ENCODE results near the gene ITPRIPL2. TPM values are rescaled to one million over a fixed set of nuclear protein-coding genes. Genes with fewer than 3 reads are reported as not detected.
A peak's percentile ranks its signal among the peaks of the same experiment; 100 is the strongest.

Gene ITPRIPL2
- total RNA-seq, 1 donor from 2014 or later, result 16.2 TPM

GRCh38 chr16:19118938-19119431 lies 5.2 kb downstream of the ITPRIPL2 start:
- DNase-seq (ENCODE audit: low spot score), result no peak
- no peak for ATAC-seq

GRCh38 chr16:19119564-19119963 lies 5.8 kb downstream of the ITPRIPL2 start:
- ATAC-seq (no peak), DNase-seq (ENCODE audit: low spot score) (no peak)

GRCh38 chr16:19123535-19124178 lies 9.9 kb downstream of the ITPRIPL2 start:
- DNase-seq (ENCODE audit: low spot score) (peak; percentile 93), ATAC-seq (peak; percentile 89)

- ATAC-seq (no peak), DNase-seq (ENCODE audit: low spot score) (no peak)
Observed at GRCh38 chr16:19126300-19126699, 12.5 kb downstream of the ITPRIPL2 start.

GRCh38 chr16:19127205-19127604 lies 13.4 kb downstream of the ITPRIPL2 start:
- DNase-seq (ENCODE audit: low spot score) (no peak), ATAC-seq (no peak)

GRCh38 chr16:19127674-19128131 lies 13.9 kb downstream of the ITPRIPL2 start:
- DNase-seq (ENCODE audit: low spot score) (no peak), ATAC-seq (no peak)

GRCh38 chr16:19128454-19129200 lies 14.9 kb downstream of the ITPRIPL2 start:
- DNase-seq (ENCODE audit: low spot score), result no peak

GRCh38 chr16:19130385-19130784 lies 16.6 kb downstream of the ITPRIPL2 start:
- DNase-seq (ENCODE audit: low spot score) (no peak), ATAC-seq (no peak)

More at GRCh38 chr16:19128454-19129200, 14.9 kb downstream of the ITPRIPL2 start:
- ATAC-seq, result no peak

GRCh38 chr16:19130852-19131824 lies 17.4 kb downstream of the ITPRIPL2 start:
- peak; percentile 94 for ATAC-seq
- peak; percentile 68 for DNase-seq (ENCODE audit: low spot score)

- ATAC-seq, result peak; percentile 14
- no peak for DNase-seq (ENCODE audit: low spot score)
Observed at GRCh38 chr16:19131825-19132218, 18.1 kb downstream of the ITPRIPL2 start.

- ATAC-seq (no peak), DNase-seq (ENCODE audit: low spot score) (no peak)
Observed at GRCh38 chr16:19132255-19132654, 18.5 kb downstream of the ITPRIPL2 start.

- ATAC-seq (no peak), DNase-seq (ENCODE audit: low spot score) (no peak)
Observed at GRCh38 chr16:19132898-19133297, 19.1 kb downstream of the ITPRIPL2 start.

GRCh38 chr16:19133600-19133999 lies 19.8 kb downstream of the ITPRIPL2 start:
- no peak for ATAC-seq
- no peak for DNase-seq (ENCODE audit: low spot score)

GRCh38 chr16:19135201-19135842 lies 21.6 kb downstream of the ITPRIPL2 start:
- DNase-seq (ENCODE audit: low spot score) (no peak), ATAC-seq (no peak)

GRCh38 chr16:19135896-19136438 lies 22.2 kb downstream of the ITPRIPL2 start:
- ATAC-seq, result no peak
- DNase-seq (ENCODE audit: low spot score), result no peak

GRCh38 chr16:19136549-19137196 lies 22.9 kb downstream of the ITPRIPL2 start:
- ATAC-seq, result peak; percentile 43
- DNase-seq (ENCODE audit: low spot score), result no peak

- ATAC-seq, result no peak
- no peak for DNase-seq (ENCODE audit: low spot score)
Observed at GRCh38 chr16:19137201-19138128, 23.7 kb downstream of the ITPRIPL2 start.

- ATAC-seq (peak; percentile 71), DNase-seq (ENCODE audit: low spot score) (peak; percentile 61)
Observed at GRCh38 chr16:19138601-19139000, 24.8 kb downstream of the ITPRIPL2 start.
